ENCODE results near the gene IL6. TPM values are rescaled to one million over a fixed set of nuclear protein-coding genes. Genes with fewer than 3 reads are reported as not detected.

Gene IL6
- total RNA-seq, 1 experiment from 2014 or later, result not detected

- no peak overlapping the region for H3K27ac ChIP-seq (ENCODE audit: low read depth, low read length)
- H3K9me2 ChIP-seq (ENCODE audit: insufficient read depth), result no peaks in the 10 kb centered on the region
- H3K9ac ChIP-seq (ENCODE audit: low read length), result no peak overlapping the region
- intact Hi-C loops (cut with micrococcal nuclease), result loop anchor here (1.0 kb wide), 1 partner anchor 327 kb away; no protein-coding TSS in a partner anchor
- TF ChIP-seq CTCF (IDR thresholded peaks at IDR 0.05 in 2 of 3, conservative IDR thresholded peaks at IDR 0.05 in 1 of 3; ENCODE audit: borderline replicate concordance in 1 of 3, insufficient read depth in 1 of 3, low read depth in 2 of 3, low read length in 2 of 3) (peak; percentile 52 to 69 (median 66); a peak in 5 of 6 replicates), YY1 (IDR thresholded peaks at IDR 0.05; ENCODE audit: extremely low read depth, insufficient replicate concordance, low read depth, low read length) (peak; percentile 38), RAD21 (IDR thresholded peaks at IDR 0.05; ENCODE audit: low read depth) (peak; percentile 58; the same call in 1 of the 2 replicates), ZBTB33 (IDR thresholded peaks at IDR 0.05; ENCODE audit: extremely low read depth, insufficient replicate concordance, low read length) (no peak)
- DNase-seq (ENCODE audit: low read depth, low spot score), result peak; percentile 55
- H3K4me2 ChIP-seq (ENCODE audit: low read length), result no peak overlapping the region
- no peak overlapping the region for H3K4me3 ChIP-seq (replicated peaks in 1 of 2; ENCODE audit: low read depth in 1 of 2, low read length in 2 of 2)
- CTCF ChIA-PET, result interaction anchor here (0.6 to 7.4 kb wide), 14 partner anchors 8 to 327 kb away, joined by 3 to 195 read pairs (median 4); no protein-coding TSS in a partner anchor
- no peaks in the 10 kb centered on the region for H3K27me3 ChIP-seq (ENCODE audit: insufficient read depth, low read length)
- H3K36me3 ChIP-seq (ENCODE audit: control insufficient read depth in 1 of 2, insufficient read depth in 2 of 2, low read length in 2 of 2), result no peaks in the 10 kb centered on the region
- no peaks in the 10 kb centered on the region for H3K9me3 ChIP-seq (ENCODE audit: control insufficient read depth in 1 of 2, insufficient read depth in 1 of 2, low read depth in 1 of 2, low read length in 2 of 2)
- no peaks in the 10 kb centered on the region for H4K20me1 ChIP-seq (ENCODE audit: insufficient read depth)
- no TSS peak for BruUV-seq (replicated peaks)
- ATAC-seq, result peak; percentile 56
- H3K79me2 ChIP-seq (ENCODE audit: insufficient read depth, low read length), result no peaks in the 10 kb centered on the region
- H3K4me1 ChIP-seq (ENCODE audit: control insufficient read depth in 1 of 2, insufficient read depth in 2 of 2, low read length in 2 of 2), result peaks cover 0 to 12% of the 10 kb centered on the region in 2 experiments; a peak in 1 of 4 replicates
- no peak overlapping the region for H2AFZ ChIP-seq (ENCODE audit: low read depth, low read length, poor library complexity, severe bottlenecking)
- POLR2A ChIA-PET, result interaction anchor here (0.6 to 1.0 kb wide), 2 partner anchors 54 to 168 kb away, joined by 3 read pairs; no protein-coding TSS in a partner anchor
- RAD21 ChIA-PET (ENCODE audit: low non-redundant PET in 1 of 2, low total read pairs in 2 of 2, uncharacterized antibody in 2 of 2, unreplicated experiment in 2 of 2), result interaction anchor here (0.6 to 1.5 kb wide), 4 partner anchors 61 to 169 kb away, joined by 3 to 5 read pairs (median 4); no protein-coding TSS in a partner anchor
These were observed 1.5 kb downstream of the IL6 start for GRCh38 chr7:22728401-22729029.

All from HCT116 (cell line).